GM19324 (cell line): ENCODE data around the gene IQCN.

Experiments used
- ATAC-seq: cut with Tn5 transposase; IDR thresholded peaks from one replicate; pipeline ENCODE4 v1.9.1; 2021; ENCODE audit warnings: mild to moderate bottlenecking, moderate library complexity; ENCODE audit not compliant: unreplicated experiment, low FRiP score

The IQCN gene

DNA sequence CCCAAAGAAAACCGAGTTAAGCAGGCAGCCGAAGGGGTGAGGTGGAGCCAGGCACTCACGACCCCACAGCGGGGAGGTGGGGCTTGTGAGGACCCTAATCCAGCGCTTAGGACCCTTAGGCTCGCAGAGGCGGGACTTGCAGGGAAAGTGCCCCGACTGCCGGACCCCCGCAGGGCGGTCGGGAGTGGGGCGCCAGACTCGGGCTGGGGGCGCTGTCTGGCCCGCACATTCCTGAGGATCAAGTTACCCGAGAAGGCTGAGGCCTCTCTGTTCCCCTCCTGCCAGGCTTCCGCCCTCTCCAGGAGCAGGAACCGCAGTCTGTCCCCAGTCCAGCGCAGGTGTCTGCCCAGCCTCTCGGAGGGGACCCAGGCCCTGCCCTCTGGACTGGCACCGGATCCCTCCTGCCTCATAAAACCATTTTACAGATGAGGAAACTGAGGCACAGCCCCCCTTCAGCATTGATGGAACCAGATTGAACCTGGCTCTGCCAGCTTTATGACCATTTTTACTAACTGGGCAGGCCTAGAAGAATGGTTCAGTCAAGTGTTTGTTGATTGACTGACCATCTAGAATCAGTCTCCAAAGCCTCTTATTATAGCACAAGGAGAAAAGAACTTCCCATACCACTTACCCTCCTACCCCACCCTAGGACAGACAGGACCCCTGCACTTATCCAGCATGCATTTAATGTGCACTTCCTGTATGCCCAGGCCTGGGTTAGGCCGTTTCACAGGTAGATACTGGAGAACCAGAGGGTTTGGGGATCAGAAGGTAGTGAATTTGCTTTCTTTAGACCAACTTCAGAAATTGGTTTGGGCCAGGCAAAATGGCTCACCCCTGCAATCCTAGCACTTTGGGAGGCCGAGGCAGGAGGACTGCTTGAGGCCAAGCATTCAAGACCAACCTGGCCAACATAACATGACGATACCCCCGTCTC lies 13.9 kb upstream of the IQCN start:
- no peak for ATAC-seq

GRCh38 chr19:18286973-18287635 lies 12.9 kb upstream of the IQCN start:
- no peak for ATAC-seq

- ATAC-seq = no peak
Measured at GRCh38 chr19:18284712-18285360, 10.6 kb upstream of the IQCN start.

GRCh38 chr19:18283338-18283737 lies 9.1 kb upstream of the IQCN start:
- no peak for ATAC-seq

GRCh38 chr19:18282788-18283141 lies 8.5 kb upstream of the IQCN start:
- ATAC-seq = no peak

GRCh38 chr19:18282021-18282787 lies 8.0 kb upstream of the IQCN start:
- no peak for ATAC-seq

- peak; percentile 76 for ATAC-seq
Measured at GRCh38 chr19:18281082-18282020, 7.1 kb upstream of the IQCN start, which contains the start of gene JUND. TSS of gene JUND (minus strand) at chr19:18281622. CDS start at chr19:18281484, 138 bp downstream.

DNA sequence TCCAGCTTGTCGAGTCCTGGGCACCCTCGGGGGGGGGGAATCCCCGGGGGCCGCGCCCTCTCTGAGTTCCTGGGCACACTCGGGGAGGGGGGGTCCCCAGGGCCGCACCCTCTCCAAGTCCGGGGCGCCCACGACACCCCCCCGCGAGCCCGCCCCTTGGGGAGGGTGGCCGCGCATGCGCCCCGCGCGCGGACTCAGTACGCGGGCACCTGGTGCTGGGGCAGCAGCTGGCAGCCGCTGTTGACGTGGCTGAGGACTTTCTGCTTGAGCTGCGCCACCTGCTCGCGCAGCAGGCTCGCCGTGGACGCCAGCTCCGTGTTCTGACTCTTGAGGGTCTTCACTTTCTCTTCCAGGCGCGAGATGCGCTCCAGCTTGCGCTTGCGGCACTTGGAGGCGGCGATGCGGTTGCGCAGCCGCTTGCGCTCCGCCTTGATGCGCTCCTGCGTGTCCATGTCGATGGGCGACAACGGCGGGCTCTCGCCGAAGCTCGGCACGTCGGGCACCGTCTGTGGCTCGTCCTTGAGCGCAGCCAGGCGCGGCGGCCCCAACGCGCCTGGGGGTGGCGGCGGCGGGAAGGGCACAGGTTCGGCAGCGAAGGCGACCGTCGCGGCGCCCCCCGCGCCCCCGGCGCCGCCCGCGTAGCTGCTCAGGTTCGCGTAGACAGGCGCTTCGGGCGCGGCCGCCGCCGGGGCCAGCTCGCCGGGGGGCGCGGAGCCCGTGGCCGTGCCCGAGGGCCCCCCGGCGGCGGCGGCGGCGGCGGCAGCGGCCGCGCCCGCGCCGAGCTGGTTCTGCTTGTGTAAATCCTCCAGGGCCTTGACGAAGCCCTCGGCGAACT lies 6.2 kb upstream of the IQCN start:
- ATAC-seq = peak; percentile 16

GRCh38 chr19:18279516-18280246 lies 5.4 kb upstream of the IQCN start:
- ATAC-seq = no peak

DNA sequence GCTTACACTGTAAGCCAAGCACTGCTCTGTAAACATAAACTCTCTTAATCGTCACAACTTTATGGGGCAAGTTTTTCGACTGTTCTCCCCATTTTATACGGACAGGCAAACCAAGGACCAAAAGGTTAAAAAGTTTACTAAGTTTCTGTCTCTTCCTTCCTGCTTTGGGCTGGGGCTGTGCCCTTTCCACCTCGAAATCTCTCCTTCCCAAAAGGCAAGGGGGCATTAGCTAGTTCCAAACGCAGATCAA lies 4.9 kb upstream of the IQCN start:
- no peak for ATAC-seq

GRCh38 chr19:18278521-18279265 lies 4.4 kb upstream of the IQCN start:
- ATAC-seq = no peak

DNA sequence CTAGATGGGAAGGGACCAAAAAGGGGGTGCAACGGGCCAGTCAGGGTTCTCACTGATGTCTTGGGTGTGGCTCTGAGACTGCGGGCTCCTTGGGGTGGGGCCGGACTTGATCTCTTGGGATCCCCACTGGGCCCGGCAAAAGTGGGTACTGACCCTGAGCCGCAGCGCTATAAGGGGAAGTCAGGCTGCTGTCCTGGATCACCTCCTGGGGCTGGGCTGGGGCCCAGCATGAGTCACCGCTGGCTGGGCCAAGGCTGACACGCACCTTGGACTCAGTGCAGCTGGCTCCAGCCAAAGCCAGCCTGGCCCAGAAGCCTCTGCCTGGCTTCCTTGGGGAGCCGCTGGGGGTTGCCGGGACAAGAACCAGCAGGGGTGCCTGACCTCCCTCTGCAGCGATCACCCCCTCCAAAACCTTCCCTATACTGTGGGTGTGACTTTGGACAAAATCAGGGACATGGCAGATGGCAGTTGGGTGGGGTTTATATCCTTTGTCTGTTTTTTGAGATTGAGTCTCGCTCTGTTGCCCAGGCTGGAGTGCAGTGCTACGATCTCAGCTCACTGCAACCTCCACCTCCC lies 617 bp upstream of the IQCN start:
- ATAC-seq = no peak

- ATAC-seq = no peak
Measured at GRCh38 chr19:18273561-18274218, 562 bp downstream of the IQCN start.

DNA sequence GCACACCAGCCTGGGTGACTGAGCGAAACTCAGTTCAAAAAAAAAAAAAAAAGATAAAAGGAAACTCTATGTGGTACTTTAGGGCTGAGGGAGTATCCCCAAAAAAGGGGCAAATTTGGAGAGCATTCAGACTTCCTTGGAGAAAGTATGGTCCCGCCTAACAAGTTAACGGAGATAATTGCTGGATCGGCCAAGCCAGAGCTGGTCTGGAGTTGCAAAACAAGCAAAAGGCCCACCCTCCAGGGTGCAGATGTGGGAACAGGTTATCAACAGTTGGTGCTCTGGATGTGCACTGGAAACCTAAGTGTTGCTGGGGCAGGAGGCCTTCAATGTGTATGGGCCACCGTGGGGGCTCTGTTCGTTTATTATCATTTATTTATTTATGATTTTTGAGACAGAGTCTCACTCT lies 2.8 kb downstream of the IQCN start:
- no peak for ATAC-seq

DNA sequence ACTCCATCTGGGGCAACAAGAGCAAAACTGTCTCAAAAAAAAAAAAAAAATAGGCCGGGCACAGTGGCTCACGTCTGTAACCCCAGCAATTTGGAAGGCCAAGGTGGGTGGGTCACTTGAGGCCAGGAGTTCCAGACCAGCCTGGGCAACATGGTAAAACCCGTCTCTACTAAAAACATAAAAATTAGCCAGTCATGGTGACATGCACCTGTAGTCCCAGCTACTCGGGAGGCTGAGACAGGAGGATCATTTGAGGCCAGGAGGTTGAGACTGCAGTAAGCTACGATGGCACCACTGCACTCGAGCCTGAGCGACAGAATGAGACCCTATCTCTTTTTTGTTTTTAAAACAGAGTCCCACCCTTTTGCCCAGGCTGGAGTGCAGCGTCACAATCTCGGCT lies 3.9 kb downstream of the IQCN start:
- no peak for ATAC-seq

DNA sequence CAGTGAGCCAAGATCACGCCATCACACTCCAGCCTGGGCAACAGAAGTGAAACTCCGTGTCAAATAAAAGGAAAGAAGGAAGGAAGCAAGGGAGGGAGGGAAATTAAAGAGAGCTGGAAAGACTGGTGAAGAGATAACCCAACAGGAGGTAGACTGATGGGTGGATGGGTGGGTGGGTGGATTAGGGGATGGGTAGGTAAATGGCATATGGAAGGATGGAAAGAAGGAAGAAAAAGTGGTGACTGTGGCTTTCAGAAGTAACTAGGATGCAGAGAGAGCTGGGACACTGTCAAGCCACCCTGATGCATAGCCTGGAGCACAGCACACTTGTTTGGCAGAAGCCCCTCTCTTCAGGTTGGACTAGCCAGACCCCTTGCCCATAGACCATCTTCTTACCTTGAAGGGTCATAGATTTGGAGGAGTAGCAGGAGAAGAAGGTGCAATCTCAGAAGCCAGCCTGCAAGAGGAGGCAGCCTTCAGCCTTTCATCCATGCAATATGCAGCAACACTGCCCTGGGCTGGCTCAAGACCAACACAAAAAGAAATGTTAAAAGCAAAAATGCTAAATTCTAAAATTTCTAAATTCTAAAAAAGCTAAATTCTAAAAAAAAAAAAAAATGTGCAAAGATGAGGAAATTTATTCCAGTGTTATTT lies 5.1 kb downstream of the IQCN start:
- ATAC-seq = no peak
